OCI-LY1 (cell line): ENCODE results near the gene PRPF4.

Source experiments
- H2AFZ ChIP-seq: fragments of 200-600 bp; sonication (generic), shearing (Covaris generic); 2 replicates; pipeline ENCODE4 v1.6.0; 2014; ENCODE audit warnings: antibody characterized with exemption, mild to moderate bottlenecking, low read length
- H3F3A ChIP-seq: fragments of 200-600 bp; sonication (generic), shearing (Covaris generic); 2 replicates; pipeline ENCODE4 v1.6.0; 2014; ENCODE audit warnings: mild to moderate bottlenecking, antibody characterized with exemption, low read length, moderate library complexity; ENCODE audit not compliant: insufficient read depth
- H3K27ac ChIP-seq: fragments of 200-600 bp; sonication (generic); 2 replicates; pipeline ENCODE4 v1.5.1; 2014; ENCODE audit warnings: low read length, mixed run types, mild to moderate bottlenecking, low read depth; ENCODE audit not compliant: poor library complexity, severe bottlenecking
- H3K27me3 ChIP-seq: fragments of 200-600 bp; sonication (generic); 2 replicates; pipeline ENCODE4 v1.6.0; 2014; ENCODE audit warnings: antibody characterized with exemption, mild to moderate bottlenecking, low read length, moderate library complexity; ENCODE audit not compliant: insufficient read depth
- H3K36me3 ChIP-seq: fragments of 200-600 bp; sonication (generic); 2 replicates; pipeline ENCODE4 v1.6.1; 2014; ENCODE audit warnings: mild to moderate bottlenecking, antibody characterized with exemption, low read length, moderate library complexity, mixed read lengths; ENCODE audit not compliant: insufficient read depth
- H3K4me1 ChIP-seq: fragments of 200-600 bp; sonication (generic); 2 replicates; pipeline ENCODE4 v1.5.1; 2014; ENCODE audit warnings: mild to moderate bottlenecking, low read length, moderate library complexity; ENCODE audit not compliant: insufficient read depth, severe bottlenecking
- H3K4me2 ChIP-seq: fragments of 200-600 bp; sonication (generic), shearing (Covaris generic); 2 replicates; pipeline ENCODE4 v1.6.1; 2014; ENCODE audit warnings: low read length
- H3K4me3 ChIP-seq: fragments of 200-600 bp; sonication (generic); 2 replicates; pipeline ENCODE4 v1.5.1; 2014; ENCODE audit warnings: low read length, low read depth, mild to moderate bottlenecking, mixed read lengths; ENCODE audit not compliant: poor library complexity, severe bottlenecking
- H3K79me2 ChIP-seq: fragments of 200-600 bp; shearing (Covaris generic); 2 replicates; pipeline ENCODE4 v1.6.1; 2016; ENCODE audit warnings: mixed run types, low read length, mixed read lengths; ENCODE audit not compliant: insufficient read depth
- H3K9ac ChIP-seq: fragments of 200-600 bp; sonication (generic), shearing (Covaris generic); 2 replicates; pipeline ENCODE4 v1.6.1; 2014; ENCODE audit warnings: mild to moderate bottlenecking, low read length, mixed read lengths
- H3K9me2 ChIP-seq: fragments of 200-600 bp; sonication (generic), shearing (Covaris generic); 2 replicates; pipeline ENCODE4 v1.6.1; 2014; ENCODE audit warnings: low read depth, mild to moderate bottlenecking, low read length, mixed read lengths
- H3K9me3 ChIP-seq: fragments of 200-600 bp; shearing (Covaris generic); 2 replicates; pipeline ENCODE4 v1.6.1; 2014; ENCODE audit warnings: low read length, mixed read lengths
- H4K20me1 ChIP-seq: fragments of 200-600 bp; sonication (generic), shearing (Covaris generic); 2 replicates; pipeline ENCODE4 v1.6.0; 2016; ENCODE audit warnings: mild to moderate bottlenecking, low read length; ENCODE audit not compliant: insufficient read depth
- EZH2 ChIP-seq: fragments of 200-600 bp; sonication (generic), shearing (Covaris generic); IDR thresholded peaks from 2 replicates; pipeline ENCODE4 v1.8.0; 2017; ENCODE audit warnings: borderline replicate concordance, mixed run types, mild to moderate bottlenecking, antibody characterized with exemption, low read length, moderate library complexity, mixed read lengths
- TF ChIP-seq, protein P1 (sequence below): fragments of 200-600 bp; sonication (generic), shearing (Covaris generic); IDR thresholded peaks from 2 replicates; pipeline ENCODE4 v1.5.1; 2017; ENCODE audit warnings: mild to moderate bottlenecking, antibody characterized with exemption, low read length, moderate library complexity, mixed read lengths

The PRPF4 gene

GRCh38 chr9:113337714-113338113 is 62.3 kb downstream of the PRPF4 start:
- Histone ChIP-seq H4K20me1 (no peaks in the 10 kb centered on the region), H3F3A (no peaks in the 10 kb centered on the region), H3K4me1 (peaks cover 26% of the 10 kb centered on the region), H3K79me2 (no peaks in the 10 kb centered on the region), H2AFZ (no peak overlapping the region), H3K9me3 (no peaks in the 10 kb centered on the region), H3K9ac (no peak overlapping the region), H3K36me3 (no peaks in the 10 kb centered on the region), H3K9me2 (no peaks in the 10 kb centered on the region), H3K4me3 (no peak overlapping the region), H3K4me2 (no peak overlapping the region), H3K27me3 (peaks cover 4% of the 10 kb centered on the region; the same call in 1 of the 2 replicates), H3K27ac (no peak overlapping the region)
- TF ChIP-seq, protein P1, sequence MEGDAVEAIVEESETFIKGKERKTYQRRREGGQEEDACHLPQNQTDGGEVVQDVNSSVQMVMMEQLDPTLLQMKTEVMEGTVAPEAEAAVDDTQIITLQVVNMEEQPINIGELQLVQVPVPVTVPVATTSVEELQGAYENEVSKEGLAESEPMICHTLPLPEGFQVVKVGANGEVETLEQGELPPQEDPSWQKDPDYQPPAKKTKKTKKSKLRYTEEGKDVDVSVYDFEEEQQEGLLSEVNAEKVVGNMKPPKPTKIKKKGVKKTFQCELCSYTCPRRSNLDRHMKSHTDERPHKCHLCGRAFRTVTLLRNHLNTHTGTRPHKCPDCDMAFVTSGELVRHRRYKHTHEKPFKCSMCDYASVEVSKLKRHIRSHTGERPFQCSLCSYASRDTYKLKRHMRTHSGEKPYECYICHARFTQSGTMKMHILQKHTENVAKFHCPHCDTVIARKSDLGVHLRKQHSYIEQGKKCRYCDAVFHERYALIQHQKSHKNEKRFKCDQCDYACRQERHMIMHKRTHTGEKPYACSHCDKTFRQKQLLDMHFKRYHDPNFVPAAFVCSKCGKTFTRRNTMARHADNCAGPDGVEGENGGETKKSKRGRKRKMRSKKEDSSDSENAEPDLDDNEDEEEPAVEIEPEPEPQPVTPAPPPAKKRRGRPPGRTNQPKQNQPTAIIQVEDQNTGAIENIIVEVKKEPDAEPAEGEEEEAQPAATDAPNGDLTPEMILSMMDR = no peak
- no peak for TF ChIP-seq EZH2

- Histone ChIP-seq H2AFZ (peak within 1 kb of the TSS; percentile 100), H3K9me3 (no peaks in the 10 kb centered on the region), H3K36me3 (no peaks in the 10 kb centered on the region), H4K20me1 (no peaks in the 10 kb centered on the region), H3K79me2 (no peaks in the 10 kb centered on the region), H3K27me3 (peaks cover 4% of the 10 kb centered on the region; the same call in 1 of the 2 replicates), H3K27ac (no peak within 1 kb of the TSS), H3K4me3 (peak within 1 kb of the TSS; percentile 90), H3F3A (0 out of 2 replicates have a peak, but pooled peaks cover 2% of the 10 kb centered on the region), H3K4me2 (peak within 1 kb of the TSS; percentile 84), H3K9me2 (no peaks in the 10 kb centered on the region), H3K9ac (peak within 1 kb of the TSS; percentile 82), H3K4me1 (peaks cover 40% of the 10 kb centered on the region)
- TF ChIP-seq EZH2 = no peak
- TF ChIP-seq, protein P1 = no peak; the same call in 1 of the 2 replicates
Observed at GRCh38 chr9:113340011-113340699, 64.7 kb downstream of the PRPF4 start, which contains the start of gene WDR31. TSS of gene WDR31 (minus strand) at chr9:113340275. CDS start at chr9:113332022, 8,253 bp downstream.

- H3K36me3 ChIP-seq = no peaks in the 10 kb centered on the region
- H3K9me2 ChIP-seq = no peaks in the 10 kb centered on the region
- peaks cover 40% of the 10 kb centered on the region for H3K4me1 ChIP-seq
- peak overlapping the region; percentile 23 for H3K27ac ChIP-seq
- TF ChIP-seq, protein P1 = no peak
- no peak for TF ChIP-seq EZH2
- no peaks in the 10 kb centered on the region for H4K20me1 ChIP-seq
- peak overlapping the region; percentile 71; the same call in 1 of the 2 replicates for H2AFZ ChIP-seq
- no peak overlapping the region for H3K4me2 ChIP-seq
- H3K9me3 ChIP-seq = no peaks in the 10 kb centered on the region
- no peaks in the 10 kb centered on the region for H3K79me2 ChIP-seq
- 0 out of 2 replicates have a peak, but pooled peaks cover 7% of the 10 kb centered on the region for H3F3A ChIP-seq
- H3K4me3 ChIP-seq = no peak overlapping the region
- peaks cover 4% of the 10 kb centered on the region; the same call in 1 of the 2 replicates for H3K27me3 ChIP-seq
- H3K9ac ChIP-seq = no peak overlapping the region
Observed at GRCh38 chr9:113341712-113342410, 66.4 kb downstream of the PRPF4 start.
